ENCODE data around the gene ZFYVE28. TPM values are rescaled to one million over a fixed set of nuclear protein-coding genes. Genes with fewer than 3 reads are reported as not detected.
A peak's percentile ranks its signal among the peaks of the same experiment; 100 is the strongest.

The ZFYVE28 gene
- total RNA-seq, 6 experiments from 2014 or later = 2.5 to 9.6 (median 4.8) TPM

GRCh38 chr4:2289955-2290333 is 128.5 kb downstream of the ZFYVE28 start:
- Histone ChIP-seq H3K27me3 (no peaks in the 10 kb centered on the region), H3K27ac (no peak overlapping the region), H3K4me1 (no peaks in the 10 kb centered on the region), H3K36me3 (no peaks in the 10 kb centered on the region), H3K9me3 (no peaks in the 10 kb centered on the region), H3K4me3 (no peak overlapping the region)
- WGBS (ENCODE audit: insufficient coverage, low coverage, low lambda C conversion rate, missing lambda C conversion rate) = no CpG with 5 or more reads among the region's 11 CpGs
- ATAC-seq (no peak), DNase-seq (peak in 1 of 3 donors; percentile 33)
- TF ChIP-seq POLR2A (IDR thresholded peaks at IDR 0.05) (no peak), CTCF (IDR thresholded peaks at IDR 0.05) (no peak)
- intact Hi-C loops (cut with DNase I) = no loop called here

DNA sequence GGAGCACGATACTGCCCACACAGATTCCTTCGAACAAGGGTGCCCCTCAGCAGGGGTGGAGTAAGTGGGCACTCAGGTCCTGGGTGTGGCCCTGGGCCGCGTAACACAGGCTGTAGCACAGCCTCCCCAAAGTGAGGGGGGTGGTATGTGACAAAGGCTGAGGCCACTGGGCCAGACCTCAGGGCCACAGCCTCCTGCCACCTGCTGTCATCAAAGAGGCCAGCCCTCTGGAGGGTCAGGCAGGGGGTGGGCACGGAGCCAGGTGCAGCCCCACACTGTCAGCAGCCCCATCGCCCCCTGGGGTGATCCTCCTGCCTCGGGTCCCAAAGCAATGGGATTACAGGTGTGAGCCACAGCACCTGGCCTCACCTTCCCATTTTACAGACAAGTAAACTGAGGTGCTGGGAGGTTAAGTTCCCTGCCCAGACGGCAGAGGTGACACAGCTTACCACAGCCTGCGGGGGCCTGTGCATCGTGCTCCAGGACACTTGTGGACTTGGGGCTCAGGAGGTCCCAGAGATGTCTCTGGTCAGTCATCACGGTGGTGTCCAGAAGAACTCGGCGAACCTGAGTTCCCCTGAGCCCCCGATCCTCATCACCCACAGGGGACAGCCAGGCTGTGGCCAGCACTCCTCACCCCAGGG is 129.0 kb downstream of the ZFYVE28 start:
- Histone ChIP-seq H3K27me3 (no peaks in the 10 kb centered on the region), H3K4me3 (no peak overlapping the region), H3K4me1 (no peaks in the 10 kb centered on the region), H3K9me3 (no peaks in the 10 kb centered on the region), H3K27ac (no peak overlapping the region), H3K36me3 (no peaks in the 10 kb centered on the region)
- intact Hi-C loops (cut with DNase I) = no loop called here
- DNase-seq (peak in 1 of 3 donors; percentile 40), ATAC-seq (no peak)
- WGBS (ENCODE audit: insufficient coverage, low coverage, low lambda C conversion rate, missing lambda C conversion rate) = 100% methylated on average over 1 of the region's 14 CpGs
- TF ChIP-seq CTCF (IDR thresholded peaks at IDR 0.05) (no peak), POLR2A (IDR thresholded peaks at IDR 0.05) (no peak)

GRCh38 chr4:2288051-2288541 is 130.3 kb downstream of the ZFYVE28 start:
- intact Hi-C loops (cut with DNase I) = no loop called here
- TF ChIP-seq CTCF (IDR thresholded peaks at IDR 0.05) (no peak), POLR2A (IDR thresholded peaks at IDR 0.05) (no peak)
- Histone ChIP-seq H3K27ac (no peak overlapping the region), H3K4me3 (no peak overlapping the region), H3K9me3 (no peaks in the 10 kb centered on the region), H3K27me3 (no peaks in the 10 kb centered on the region), H3K36me3 (no peaks in the 10 kb centered on the region), H3K4me1 (no peaks in the 10 kb centered on the region)
- WGBS (ENCODE audit: insufficient coverage, low coverage, low lambda C conversion rate, missing lambda C conversion rate) = no CpG with 5 or more reads among the region's 10 CpGs
- ATAC-seq = no peak
- peak in 2 of 3 donors; percentile 36 for DNase-seq

DNA sequence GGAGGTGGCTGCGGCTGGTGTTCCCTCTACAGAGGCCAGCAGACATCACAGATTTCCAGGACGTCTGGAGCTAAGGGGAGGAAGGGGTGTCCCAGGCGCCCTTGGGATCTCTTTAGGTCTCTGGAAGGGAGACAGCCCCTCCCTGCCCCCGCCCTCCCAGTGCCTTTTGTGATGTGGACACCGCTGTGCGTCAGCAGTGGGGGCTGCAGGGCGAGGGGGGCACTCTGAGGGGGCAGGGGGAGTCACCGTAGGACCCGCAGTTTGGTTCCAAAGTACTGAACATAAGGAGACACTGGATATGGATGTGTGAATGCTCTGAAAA is 130.9 kb downstream of the ZFYVE28 start:
- Histone ChIP-seq H3K4me3 (no peak overlapping the region), H3K27me3 (no peaks in the 10 kb centered on the region), H3K27ac (no peak overlapping the region), H3K36me3 (no peaks in the 10 kb centered on the region), H3K4me1 (no peaks in the 10 kb centered on the region), H3K9me3 (no peaks in the 10 kb centered on the region)
- DNase-seq (peak in 1 of 3 donors; percentile 10), ATAC-seq (no peak)
- intact Hi-C loops (cut with DNase I) = no loop called here
- TF ChIP-seq POLR2A (IDR thresholded peaks at IDR 0.05) (no peak), CTCF (IDR thresholded peaks at IDR 0.05) (no peak)
- WGBS (ENCODE audit: insufficient coverage, low coverage, low lambda C conversion rate, missing lambda C conversion rate) = 60% methylated on average over 1 of the region's 9 CpGs
